HL-60/S4 (cell line): ENCODE data around the gene AMY2A.
"Not testable (repeated sequence)": the region's sequence is repeated elsewhere in the genome, so short reads cannot be mapped to it uniquely, and the experiment has no call there.

Experiments
- in situ Hi-C: fragments of 300-500 bp; cut with MboI; formaldehyde crosslinking; loops from 2 replicates; pipeline ENCODE4 v1.14.3; 2022; ENCODE audit warnings: low sequenced_read_pairs

The AMY2A gene

DNA sequence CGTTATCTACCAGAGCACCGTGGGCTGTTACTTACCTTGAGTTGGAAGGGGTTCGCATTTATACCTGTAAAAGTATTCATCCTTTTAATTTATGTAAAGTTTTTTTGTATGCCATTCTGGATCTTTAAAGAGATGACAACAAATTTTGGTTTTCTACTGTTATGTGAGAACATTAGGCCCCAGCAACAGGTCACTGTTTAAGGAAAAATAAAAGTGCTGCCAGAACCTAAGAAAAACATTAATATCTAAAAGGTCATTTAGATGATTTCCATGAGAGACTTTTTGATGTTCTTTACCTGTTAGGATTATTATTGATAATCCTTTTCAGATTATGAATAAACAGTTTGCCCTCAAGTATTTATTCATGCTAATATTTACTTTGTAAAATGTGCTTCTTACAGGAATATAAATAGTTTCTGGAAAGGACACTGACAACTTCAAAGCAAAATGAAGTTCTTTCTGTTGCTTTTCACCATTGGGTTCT, at the start of gene AMY2A:
TSS of gene AMY2A (plus strand) at position 434 of the 484 bp plus-strand sequence. CDS start at position 448, 14 bp downstream.
- in situ Hi-C loops: not testable (repeated sequence)

DNA sequence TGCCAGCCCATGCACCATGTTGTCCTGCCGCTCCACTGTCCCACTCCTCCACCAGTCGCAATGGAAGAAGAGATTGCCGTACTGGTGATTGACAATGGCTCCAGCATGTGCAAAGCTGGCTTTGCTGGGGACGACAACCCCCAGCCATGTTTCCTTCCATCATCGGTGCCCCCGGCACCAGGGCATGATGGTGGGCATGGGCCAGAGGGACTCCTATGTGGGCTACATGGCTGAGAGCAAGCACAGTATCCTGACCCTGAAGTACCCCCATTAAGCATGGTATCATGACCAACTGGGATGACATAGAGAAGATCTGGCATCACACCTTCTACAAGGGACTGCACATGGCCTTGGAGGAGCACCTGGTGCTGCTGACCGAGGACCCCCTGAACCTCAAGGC, 47.7 kb upstream of the AMY2A start:
- in situ Hi-C loops: no loop called here

DNA sequence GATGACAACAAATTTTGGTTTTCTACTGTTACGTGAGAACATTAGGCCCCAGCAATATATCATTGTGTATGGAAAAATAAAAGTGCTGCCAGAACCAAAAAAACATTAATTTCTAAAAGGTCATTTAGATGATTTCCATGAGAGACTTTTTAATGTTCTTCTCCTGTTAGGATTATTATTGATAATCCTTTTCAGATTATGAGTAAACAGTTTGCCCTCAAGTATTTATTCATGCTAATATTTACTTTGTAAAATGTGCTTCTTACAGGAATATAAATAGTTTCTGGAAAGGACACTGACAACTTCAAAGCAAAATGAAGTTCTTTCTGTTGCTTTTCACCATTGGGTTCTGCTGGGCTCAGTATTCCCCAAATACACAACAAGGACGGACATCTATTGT, 45.9 kb upstream of the AMY2A start, which contains the start of gene AMY2B:
TSS of gene AMY2B (plus strand) at position 301 of the 400 bp plus-strand sequence. CDS start at position 315, 14 bp downstream.
- in situ Hi-C loops: not testable (repeated sequence)

GRCh38 chr1:103576065-103576464, 41.2 kb upstream of the AMY2A start:
- in situ Hi-C loops: no loop called here

GRCh38 chr1:103576784-103577183, 40.4 kb upstream of the AMY2A start:
- in situ Hi-C loops: not testable (repeated sequence)

GRCh38 chr1:103582464-103582863, 34.8 kb upstream of the AMY2A start:
- in situ Hi-C loops: no loop called here

DNA sequence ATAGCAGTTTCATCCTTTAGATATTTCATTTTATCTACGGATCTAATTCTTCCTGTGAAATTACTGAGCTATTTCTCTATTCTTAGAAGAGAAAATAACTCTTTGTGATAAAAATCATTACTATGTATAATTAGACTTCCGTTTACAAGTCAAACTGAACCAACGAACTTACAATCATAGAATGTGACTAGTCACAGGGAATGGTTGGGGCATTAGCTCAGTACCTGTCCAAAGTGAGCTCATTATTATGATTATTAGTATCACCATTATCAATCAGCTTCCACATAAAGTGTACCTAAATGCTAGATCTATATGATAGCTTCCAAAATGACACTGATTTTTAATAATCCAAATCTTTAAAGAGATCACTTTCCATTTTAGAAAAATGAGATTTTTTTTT, 33.3 kb upstream of the AMY2A start:
- in situ Hi-C loops: no loop called here

GRCh38 chr1:103584537-103584936, 32.7 kb upstream of the AMY2A start:
- in situ Hi-C loops: no loop called here

- in situ Hi-C loops: not testable (repeated sequence)
These were observed 14.5 kb upstream of the AMY2A start for GRCh38 chr1:103602740-103603139.

DNA sequence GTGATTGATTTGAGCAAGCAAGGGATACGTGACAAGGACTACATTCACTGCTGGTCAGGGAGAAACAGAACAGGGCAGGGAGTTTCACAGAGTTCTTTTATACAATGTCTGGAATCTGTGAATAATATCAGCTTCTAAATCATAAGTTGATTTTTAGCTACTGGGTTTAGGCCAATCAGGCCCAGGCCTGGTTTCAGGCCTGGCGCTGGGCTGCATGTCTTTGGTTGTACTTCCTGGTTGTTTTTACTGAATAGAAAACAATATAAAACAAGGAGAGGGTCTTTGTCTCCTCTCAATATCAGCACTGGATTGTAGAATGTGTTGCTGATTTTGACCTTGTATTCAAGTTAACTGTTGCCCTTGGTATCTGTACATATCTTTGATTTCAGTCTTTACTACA, 865 bp upstream of the AMY2A start:
- in situ Hi-C loops: no loop called here

DNA sequence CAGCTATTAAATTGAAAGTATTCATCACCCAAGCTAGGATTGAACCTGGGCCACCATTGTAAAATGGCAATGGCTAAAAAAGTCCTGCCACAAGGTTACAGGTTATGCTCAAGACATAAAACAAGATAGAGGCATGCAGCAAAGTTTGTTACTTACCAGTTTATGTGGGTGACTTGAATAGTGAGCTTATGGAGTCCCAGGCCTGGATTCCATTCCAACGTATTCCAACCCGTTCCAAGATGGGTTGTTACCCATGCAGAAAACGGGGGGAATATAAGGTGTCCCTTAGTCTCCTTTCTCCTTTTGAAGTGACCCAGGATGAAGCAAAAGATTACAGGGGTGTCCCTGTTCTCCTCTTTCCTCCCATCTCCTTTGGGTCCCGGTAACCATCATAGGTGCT, 10.2 kb downstream of the AMY2A start:
- in situ Hi-C loops: not testable (repeated sequence)

- in situ Hi-C loops: not testable (repeated sequence)
These were observed 24.0 kb downstream of the AMY2A start for GRCh38 chr1:103641194-103641593.

GRCh38 chr1:103643908-103644307, 26.7 kb downstream of the AMY2A start:
- in situ Hi-C loops: not testable (repeated sequence)

DNA sequence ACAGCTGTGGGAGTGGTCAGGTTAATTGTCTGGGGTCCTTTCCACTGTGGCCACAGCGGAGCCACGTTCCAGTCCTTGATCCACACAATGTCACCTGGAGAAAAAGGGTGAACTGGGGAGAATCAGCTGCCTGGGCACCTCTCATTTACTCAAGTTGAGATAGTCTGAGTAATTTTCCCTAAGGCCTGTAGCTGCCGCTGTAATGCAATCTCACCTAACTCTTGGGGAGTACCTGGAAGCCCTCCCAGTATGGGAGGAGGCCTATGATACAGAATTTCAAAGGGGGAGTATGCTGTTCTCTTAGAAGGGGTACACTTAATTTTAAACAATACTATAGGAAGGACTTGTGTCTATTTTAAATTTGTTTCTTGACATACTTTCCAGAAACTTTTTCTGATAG, 33.1 kb downstream of the AMY2A start:
- in situ Hi-C loops: not testable (repeated sequence)

DNA sequence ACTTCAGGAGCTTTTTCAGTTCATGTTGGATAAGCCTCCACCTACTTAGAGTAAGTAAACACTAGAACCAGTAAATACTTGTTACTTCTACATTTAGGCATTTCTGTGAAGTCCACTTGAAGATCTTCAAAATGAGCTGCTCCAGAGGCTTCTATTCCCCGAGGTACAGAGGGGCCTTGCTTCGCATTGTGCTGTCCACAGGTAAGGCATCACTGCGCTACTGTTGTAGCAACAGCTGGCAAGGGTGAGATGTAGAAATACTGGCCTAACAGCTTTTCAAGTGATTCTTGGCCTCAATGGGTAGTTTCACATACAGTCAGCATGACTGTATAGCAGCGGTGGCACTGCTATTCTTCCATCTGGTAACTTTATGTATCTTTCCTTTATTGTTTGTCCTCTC, 33.7 kb downstream of the AMY2A start:
- in situ Hi-C loops: not testable (repeated sequence)

GRCh38 chr1:103654133-103654532, 36.9 kb downstream of the AMY2A start:
- in situ Hi-C loops: not testable (repeated sequence)

GRCh38 chr1:103655460-103655859, 38.2 kb downstream of the AMY2A start, which contains the start of gene AMY1A:
TSS of gene AMY1A (plus strand) at chr1:103655760. CDS start at chr1:103656331, 571 bp downstream.
- in situ Hi-C loops: not testable (repeated sequence)
